ENCODE data around the gene NCAM1.

GRCh38 chr11:113202431-113202830 is 241.2 kb downstream of the NCAM1 start:
- TF ChIP-seq BHLHE40 (IDR thresholded peaks at IDR 0.05; ENCODE audit: borderline replicate concordance) (no peak), ZNF384 (IDR thresholded peaks at IDR 0.05) (no peak), TARDBP (IDR thresholded peaks at IDR 0.05) (no peak), FOXM1 (IDR thresholded peaks at IDR 0.05; ENCODE audit: borderline replicate concordance) (no peak)
